Naive thymus-derived CD4-positive, alpha-beta T cell (primary cell): ENCODE measurements around the gene TRIB2. TPM values are rescaled to one million over a fixed set of nuclear protein-coding genes. Genes with fewer than 3 reads are reported as not detected.

Source experiments
- microRNA-seq: library from miRNA; unstranded; fragments of <30 nt; microRNA quantifications from one replicate; pipeline ENCODE4 v1.2.0, GENCODE V29; 2022; ENCODE audit warnings: borderline microRNAs expressed
- polyA plus RNA-seq, 2 donors: library from polyadenylated mRNA; unstranded; fragments of 300-500 nt; fragmentation: Illumina TruSeq; gene quantifications; one replicate each; pipeline ENCODE4 v1.2.3, GENCODE V29; 2021
- total RNA-seq, 6 experiments: library from RNA in 5 of 6; stranded (reverse) in 5 of 6; gene quantifications; 1 replicate in 5 of 6; 2 replicates in 1 of 6; pipeline ENCODE4 v1.2.3 and lab custom pipeline; 2021 to 2026

The TRIB2 gene
- total and polyA plus RNA-seq, 7 experiments from 2014 or later, result 41.3 to 125 (median 90.7) TPM

Small RNAs within 50 kb of the gene (microRNA-seq; reads per million reads assigned to microRNA genes)
- not detected for gene MIR3125
